SW 1271 (cell line): Measurements from ENCODE around the gene LIM2.

ENCODE experiments used
- DNase-seq, 2 experiments: peaks; one replicate each; lab custom pipeline; 2025; lab: John Stamatoyannopoulos, UW

LIM2 gene

DNA sequence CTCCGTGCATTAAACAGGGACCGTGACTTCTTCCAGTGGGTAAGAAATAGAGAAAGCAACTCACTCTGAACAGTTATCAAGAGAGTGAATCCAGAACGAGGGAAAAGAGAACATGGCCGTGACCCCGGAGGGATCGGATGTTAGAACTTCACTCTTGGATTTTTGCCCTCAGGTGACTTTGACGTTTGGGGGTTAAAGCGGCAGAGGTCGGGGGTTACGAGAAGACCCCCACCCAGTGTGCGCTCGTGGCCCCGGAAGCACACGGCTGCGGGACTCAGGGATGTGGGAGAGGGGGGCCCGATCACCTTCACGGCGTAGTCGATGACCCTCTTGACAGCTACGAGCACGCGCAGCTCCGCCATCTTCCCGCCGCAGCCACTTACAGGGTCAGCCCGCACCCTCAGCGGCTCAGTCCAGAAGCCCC is 21.8 kb downstream of the LIM2 start, which contains the start of gene ETFB:
ETFB (minus strand) TSS at position 424 of the 424 bp plus-strand sequence; CDS start at position 362, 62 bp downstream.
- no peak for DNase-seq

GRCh38 chr19:51365211-51365964 is 22.4 kb downstream of the LIM2 start:
- no peak for DNase-seq

GRCh38 chr19:51364200-51365106 is 23.3 kb downstream of the LIM2 start:
- no peak for DNase-seq

GRCh38 chr19:51361239-51361638 is 26.5 kb downstream of the LIM2 start:
- DNase-seq, result no peak

GRCh38 chr19:51359294-51359693 is 28.5 kb downstream of the LIM2 start:
- peak in 1 of 2 experiments; percentile 10 for DNase-seq

DNA sequence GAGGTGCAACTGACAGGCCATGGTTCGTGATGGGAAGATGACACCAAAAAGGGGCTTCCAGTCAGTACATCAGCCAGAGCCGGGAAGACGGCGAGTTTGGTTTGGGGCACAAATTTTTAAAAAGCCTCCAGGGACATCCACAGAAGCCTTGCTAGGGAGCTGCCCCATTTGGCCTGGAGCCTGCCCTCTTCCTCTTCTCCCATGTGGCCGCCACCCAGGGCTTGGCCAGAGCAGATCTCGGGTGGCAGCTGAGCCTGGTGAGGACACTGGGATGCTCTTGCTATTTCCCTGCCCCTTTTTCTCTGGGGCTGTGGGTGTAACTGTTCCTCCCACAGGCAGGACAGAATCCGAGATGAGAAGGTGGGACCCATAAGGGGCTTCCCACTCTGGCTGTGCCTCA is 29.8 kb downstream of the LIM2 start:
- DNase-seq, result no peak

DNA sequence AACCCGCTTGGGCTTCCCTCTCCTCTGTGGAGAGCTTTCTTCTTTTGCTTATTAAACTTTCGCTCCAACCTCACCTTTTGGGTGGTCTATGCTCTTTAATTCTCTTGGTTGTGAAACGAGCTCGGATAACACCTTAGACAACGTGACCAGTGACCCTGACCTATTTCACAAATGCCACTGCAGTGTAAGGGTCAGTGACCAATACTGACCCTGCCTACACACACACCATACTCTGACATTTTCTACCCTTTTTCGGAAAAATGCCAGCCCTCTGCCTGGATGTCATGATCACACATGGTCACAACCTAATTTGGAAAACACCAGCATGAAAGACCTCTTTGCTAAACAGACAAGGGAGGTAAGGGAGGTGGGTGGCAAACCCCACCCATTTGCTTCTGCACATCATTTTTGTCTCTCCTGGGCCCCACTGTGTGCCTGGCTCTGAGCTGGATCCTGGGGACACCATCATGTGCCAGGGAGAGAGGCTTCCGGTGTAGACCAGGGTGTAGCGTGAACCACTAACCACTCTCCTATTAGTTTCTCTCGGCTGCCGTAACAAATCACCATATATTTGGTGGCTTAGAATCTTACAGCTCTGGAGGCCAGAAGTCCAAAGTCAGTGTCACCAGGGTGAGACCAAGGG is 31.5 kb downstream of the LIM2 start:
- DNase-seq, result no peak

GRCh38 chr19:51354742-51355148 is 33.0 kb downstream of the LIM2 start:
- DNase-seq, result no peak

DNA sequence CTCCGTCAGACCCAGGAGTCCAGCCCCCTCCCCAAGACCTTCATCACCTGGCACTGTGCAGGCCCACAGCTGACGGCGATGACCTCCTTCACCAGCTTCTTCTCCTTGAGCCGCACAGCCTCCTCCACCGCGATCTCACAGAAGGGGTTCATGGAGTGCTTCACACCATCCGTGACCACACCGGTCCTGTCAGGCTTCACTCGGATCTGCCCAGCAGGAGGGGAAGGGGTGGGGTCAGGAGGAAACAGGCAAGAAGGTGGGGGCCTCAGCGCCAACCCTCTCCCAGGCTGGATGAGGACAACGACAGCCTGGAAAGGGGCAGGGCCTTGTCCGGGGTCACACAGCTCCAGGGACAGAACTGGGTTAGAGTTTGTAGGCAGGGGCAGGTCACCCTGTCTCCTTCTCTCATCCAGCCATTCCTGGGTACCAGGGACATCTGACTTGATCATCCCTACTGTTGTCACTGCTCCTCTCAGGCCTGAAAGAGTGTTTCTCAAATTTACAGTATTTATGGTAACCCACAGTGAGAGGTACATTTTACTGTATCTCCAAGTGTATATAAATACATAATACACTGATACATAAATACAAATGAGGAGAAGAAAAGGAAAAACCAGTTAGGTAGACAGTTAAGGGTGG is 33.6 kb downstream of the LIM2 start:
- DNase-seq, result no peak

- no peak for DNase-seq
Measured at GRCh38 chr19:51352783-51353360, 34.9 kb downstream of the LIM2 start.

DNA sequence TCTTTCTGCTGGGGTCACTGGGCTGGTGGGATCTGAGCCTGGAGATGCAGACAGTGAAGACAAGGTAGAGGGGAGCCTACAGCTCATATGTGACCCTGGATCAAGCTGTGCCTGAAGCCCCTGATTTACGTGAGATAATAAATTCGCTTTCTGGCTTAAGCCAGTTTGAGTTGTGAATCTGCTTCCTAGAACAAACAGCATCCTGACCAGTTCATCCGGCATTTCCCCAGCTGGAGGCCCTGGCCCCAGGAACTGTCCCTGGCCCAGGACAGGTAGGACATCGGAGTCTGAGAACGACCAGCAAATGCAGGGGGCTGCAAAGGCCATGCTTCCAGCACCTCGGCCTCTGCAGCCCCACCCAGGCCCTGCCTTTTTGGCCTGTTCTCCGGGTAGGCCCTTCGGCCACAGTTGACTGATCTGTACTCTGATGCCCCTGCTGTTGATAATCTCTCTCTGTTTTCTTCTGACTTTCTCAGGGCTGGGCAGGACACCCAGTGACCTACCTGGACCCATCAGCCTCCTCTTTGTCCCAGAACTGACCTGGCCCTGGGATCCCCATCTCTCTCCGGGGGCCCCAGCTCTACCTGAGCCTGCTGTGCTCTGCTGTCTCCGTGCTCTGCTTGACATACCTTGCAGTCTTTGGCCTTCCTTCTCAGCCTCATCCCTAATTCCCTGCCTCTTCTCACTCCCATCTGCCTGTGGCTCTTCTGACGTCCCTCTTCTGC is 36.3 kb downstream of the LIM2 start:
- no peak for DNase-seq

GRCh38 chr19:51347209-51347928 is 40.4 kb downstream of the LIM2 start:
- no peak for DNase-seq

- DNase-seq, result no peak
Measured at GRCh38 chr19:51346742-51347141, 41.0 kb downstream of the LIM2 start.

DNA sequence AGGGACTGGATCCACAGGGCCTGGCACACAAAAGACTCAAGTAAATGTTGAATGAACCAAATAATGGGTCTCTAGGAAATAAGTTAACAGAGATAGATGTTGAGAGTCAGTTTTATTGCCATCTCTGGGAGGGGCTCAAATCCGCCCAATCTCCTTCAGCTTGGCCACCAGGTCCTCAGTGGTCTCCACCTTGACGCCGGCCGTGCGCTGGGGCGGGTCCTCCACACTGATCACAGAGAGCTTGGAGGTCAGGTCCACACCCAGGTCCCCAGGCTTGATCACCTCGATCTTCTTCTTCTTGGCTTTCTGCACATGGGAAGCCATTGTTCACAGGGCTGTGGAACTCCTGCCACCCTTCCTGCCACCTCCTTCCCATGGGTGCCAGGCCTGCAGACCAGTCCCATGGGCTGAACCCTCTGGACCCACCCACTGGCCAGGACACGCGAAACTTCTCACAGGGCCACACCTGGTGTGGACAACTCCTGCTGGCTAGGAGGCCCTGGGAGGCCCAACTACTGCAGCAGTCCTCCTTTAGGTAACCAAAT is 42.6 kb downstream of the LIM2 start:
- no peak for DNase-seq

- DNase-seq, result no peak
Measured at GRCh38 chr19:51342631-51343569, 44.9 kb downstream of the LIM2 start.

GRCh38 chr19:51341976-51342580 is 45.7 kb downstream of the LIM2 start, which contains the start of gene VSIG10L:
Gene VSIG10L, minus strand, starts transcription at chr19:51342139. Its CDS starts 15 bp downstream, at chr19:51342124.
- DNase-seq, result no peak

DNA sequence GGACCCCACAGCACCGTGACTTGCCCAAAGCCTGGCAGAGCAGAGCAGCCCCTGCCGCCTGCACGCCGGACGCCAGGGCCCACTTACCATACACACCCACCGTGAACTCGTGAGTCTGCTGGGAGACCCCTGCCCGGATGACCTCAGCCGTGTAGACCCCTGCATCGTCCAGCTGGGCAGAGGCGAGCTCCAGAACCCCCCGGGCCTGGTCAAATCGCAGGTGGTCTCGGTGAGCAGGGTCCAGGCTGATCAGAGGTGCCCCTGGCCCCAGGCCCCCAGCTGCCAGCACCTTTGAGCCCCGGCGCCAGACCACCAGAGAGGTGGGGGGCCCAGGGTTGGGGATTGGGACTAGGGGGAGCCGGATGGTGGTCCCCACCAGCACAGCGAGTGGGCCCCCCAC is 46.7 kb downstream of the LIM2 start:
- no peak for DNase-seq
